HepG2 (cell line): ENCODE measurements around the gene TNNI2. TPM values are rescaled to one million over a fixed set of nuclear protein-coding genes. Genes with fewer than 3 reads are reported as not detected.
A peak's percentile ranks its signal among the peaks of the same experiment; 100 is the strongest.

Experiments used
- ADNP ChIP-seq: sonication (generic); formaldehyde crosslinking; IDR thresholded peaks from 2 replicates; pipeline ENCODE4 v1.4.0; 2020; ENCODE audit warnings: missing genetic modification reagents
- BCL6 ChIP-seq: IDR thresholded peaks from 2 replicates; pipeline ENCODE4 v1.6.1; 2016; ENCODE audit warnings: missing genetic modification reagents, missing compliant biosample characterization
- EP300 ChIP-seq, 3 experiments: sonication (generic) in 1 of 3; formaldehyde crosslinking in 1 of 3; IDR thresholded peaks; 2 replicates each; pipeline versions ENCODE4 v1.5.1 to v1.6.1; 2011 to 2020; ENCODE audit warnings: low read depth in 2 of 3, low read length in 2 of 3, borderline replicate concordance in 1 of 3, improper control_type of control experiment in 1 of 3, mild to moderate bottlenecking in 1 of 3, missing genetic modification reagents in 1 of 3, moderate library complexity in 1 of 3
- HBP1 ChIP-seq: IDR thresholded peaks from 2 replicates; pipeline ENCODE4 v1.6.1; 2016; ENCODE audit warnings: low read depth, control low read depth
- KAT7 ChIP-seq: IDR thresholded peaks from 2 replicates; pipeline ENCODE4 v1.6.1; 2018; ENCODE audit warnings: borderline replicate concordance, missing compliant biosample characterization
- KLF6 ChIP-seq: IDR thresholded peaks from 2 replicates; pipeline ENCODE4 v1.8.0; 2016; ENCODE audit warnings: missing biosample characterization, missing genetic modification reagents
- MTA3 ChIP-seq: sonication (generic); formaldehyde crosslinking; IDR thresholded peaks from 2 replicates; pipeline ENCODE4 v1.4.0; 2020; ENCODE audit warnings: missing genetic modification reagents
- NFRKB ChIP-seq: fragments of 450-650 bp; IDR thresholded peaks from 2 replicates; pipeline ENCODE4 v1.6.1; 2017
- PRDM10 ChIP-seq: sonication (generic); formaldehyde crosslinking; IDR thresholded peaks from 2 replicates; pipeline ENCODE4 v1.4.0; 2020; ENCODE audit warnings: low read depth, missing genetic modification reagents
- RAD51 ChIP-seq: fragments of 450-650 bp; IDR thresholded peaks from 2 replicates; pipeline ENCODE4 v1.6.1; 2016; ENCODE audit warnings: borderline replicate concordance
- SAFB2 ChIP-seq: sonication (generic); formaldehyde crosslinking; IDR thresholded peaks from 2 replicates; pipeline ENCODE4 v1.5.1; 2020; ENCODE audit warnings: missing genetic modification reagents, low read depth, mild to moderate bottlenecking, borderline replicate concordance
- SMYD3 ChIP-seq: sonication (generic); formaldehyde crosslinking; IDR thresholded peaks from 2 replicates; pipeline ENCODE4 v1.8.1; 2023; ENCODE audit warnings: mild to moderate bottlenecking, missing genetic modification reagents
- SPEN ChIP-seq: sonication (generic); formaldehyde crosslinking; IDR thresholded peaks from 2 replicates; pipeline ENCODE4 v1.5.1; 2020; ENCODE audit warnings: low read depth, mild to moderate bottlenecking, missing genetic modification reagents
- SRY ChIP-seq: sonication (generic); formaldehyde crosslinking; IDR thresholded peaks from 2 replicates; pipeline ENCODE4 v1.8.0; 2022; ENCODE audit warnings: mild to moderate bottlenecking, missing genetic modification reagents
- TAF15 ChIP-seq: fragments of 200-400 bp; formaldehyde crosslinking; IDR thresholded peaks from one replicate; pipeline ENCODE4 v1.6.1; 2018; ENCODE audit warnings: mild to moderate bottlenecking, low read depth, low read length; ENCODE audit not compliant: poor library complexity, severe bottlenecking
- TP53 ChIP-seq: sonication (generic); formaldehyde crosslinking; conservative IDR thresholded peaks from 2 replicates; pipeline ENCODE4 v1.4.0; 2020; ENCODE audit warnings: missing genetic modification reagents
- YEATS4 ChIP-seq: sonication (generic); formaldehyde crosslinking; IDR thresholded peaks from 2 replicates; pipeline ENCODE4 v1.4.0; 2020; ENCODE audit warnings: missing genetic modification reagents, borderline replicate concordance
- ZC3H4 ChIP-seq: sonication (generic); formaldehyde crosslinking; IDR thresholded peaks from 2 replicates; pipeline ENCODE4 v1.4.0; 2020; ENCODE audit warnings: missing genetic modification reagents, borderline replicate concordance
- ZNF34 ChIP-seq: sonication (generic); formaldehyde crosslinking; IDR thresholded peaks from 2 replicates; pipeline ENCODE4 v1.4.0; 2020; ENCODE audit warnings: mild to moderate bottlenecking, missing genetic modification reagents, borderline replicate concordance
- polyA plus RNA-seq, 8 experiments: library from polyadenylated mRNA; depleted of rRNA in 3 of 8; stranded (reverse) in 7 of 8; unstranded in 1 of 8; fragments of >200 nt; fragmentation: Illumina TruSeq in 4 of 8; extraction: Trizol in 4 of 8; gene quantifications; 2 replicates each; pipeline versions ENCODE4 v1.2.1 to v1.2.3, GENCODE V29; 2011 to 2016; ENCODE audit warnings: low read depth in 4 of 8, missing spikeins in 1 of 8, mixed read lengths in 1 of 8; ENCODE audit not compliant: insufficient read depth in 1 of 8
- total RNA-seq, 5 experiments: library from RNA; depleted of rRNA; stranded (reverse); fragments of >200 nt; fragmentation: Illumina TruSeq; extraction: Trizol; gene quantifications; 2 replicates each; pipeline ENCODE4 v1.2.3, GENCODE V29; 2016; ENCODE audit warnings: low read depth in 1 of 5
- TF ChIP-seq, protein P1 (sequence below): sonication (generic); formaldehyde crosslinking; IDR thresholded peaks from 2 replicates; pipeline ENCODE4 v1.4.0; 2020; ENCODE audit warnings: missing genetic modification reagents, mild to moderate bottlenecking, borderline replicate concordance
- TF ChIP-seq, protein P2 (sequence below): IDR thresholded peaks from 2 replicates; pipeline ENCODE4 v1.6.1; 2016; ENCODE audit warnings: missing compliant biosample characterization, missing genetic modification reagents, borderline replicate concordance

Gene TNNI2
- total and polyA plus RNA-seq, 2 of the 13 experiments (the other 11 are each of a cell fraction or from before 2014, with no cell fraction given): 7.2 to 12.0 TPM

- TF ChIP-seq BCL6 (CRISPR knock-in tag): peak; percentile 24; the same call in 1 of the 2 replicates
- no peak for TF ChIP-seq MTA3
- TF ChIP-seq, protein P1, sequence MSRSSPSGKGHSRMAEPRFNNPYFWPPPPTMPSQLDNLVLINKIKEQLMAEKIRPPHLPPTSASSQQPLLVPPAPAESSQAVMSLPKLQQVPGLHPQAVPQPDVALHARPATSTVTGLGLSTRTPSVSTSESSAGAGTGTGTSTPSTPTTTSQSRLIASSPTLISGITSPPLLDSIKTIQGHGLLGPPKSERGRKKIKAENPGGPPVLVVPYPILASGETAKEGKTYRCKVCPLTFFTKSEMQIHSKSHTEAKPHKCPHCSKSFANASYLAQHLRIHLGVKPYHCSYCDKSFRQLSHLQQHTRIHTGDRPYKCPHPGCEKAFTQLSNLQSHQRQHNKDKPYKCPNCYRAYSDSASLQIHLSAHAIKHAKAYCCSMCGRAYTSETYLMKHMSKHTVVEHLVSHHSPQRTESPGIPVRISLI (CRISPR knock-in tag): no peak
- TF ChIP-seq TP53 (CRISPR knock-in tag): no peak; the same call in 1 of the 2 replicates
- TF ChIP-seq SAFB2 (CRISPR knock-in tag): no peak; the same call in 1 of the 2 replicates
- TF ChIP-seq PRDM10 (CRISPR knock-in tag): no peak
- no peak; the same call in 1 of the 2 replicates for TF ChIP-seq SMYD3 (CRISPR knock-in tag)
- TF ChIP-seq, protein P2, sequence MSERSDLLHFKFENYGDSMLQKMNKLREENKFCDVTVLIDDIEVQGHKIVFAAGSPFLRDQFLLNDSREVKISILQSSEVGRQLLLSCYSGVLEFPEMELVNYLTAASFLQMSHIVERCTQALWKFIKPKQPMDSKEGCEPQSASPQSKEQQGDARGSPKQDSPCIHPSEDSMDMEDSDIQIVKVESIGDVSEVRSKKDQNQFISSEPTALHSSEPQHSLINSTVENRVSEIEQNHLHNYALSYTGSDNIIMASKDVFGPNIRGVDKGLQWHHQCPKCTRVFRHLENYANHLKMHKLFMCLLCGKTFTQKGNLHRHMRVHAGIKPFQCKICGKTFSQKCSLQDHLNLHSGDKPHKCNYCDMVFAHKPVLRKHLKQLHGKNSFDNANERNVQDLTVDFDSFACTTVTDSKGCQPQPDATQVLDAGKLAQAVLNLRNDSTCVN (CRISPR knock-in tag): peak; percentile 50; the same call in 1 of the 2 replicates
- no peak for TF ChIP-seq ZNF34
- TF ChIP-seq NFRKB: no peak
- TF ChIP-seq TAF15: no peak
- 0 out of 2 replicates have a peak, but pooled peaks have one; percentile 57 for TF ChIP-seq ZC3H4 (CRISPR knock-in tag)
- TF ChIP-seq SRY (CRISPR knock-in tag): peak; percentile 72; the same call in 1 of the 2 replicates
- TF ChIP-seq HBP1 (CRISPR knock-in tag): no peak
- TF ChIP-seq RAD51: no peak
- TF ChIP-seq YEATS4: no peak
- peak; percentile 50; the same call in 1 of the 2 replicates for TF ChIP-seq KLF6 (CRISPR knock-in tag)
- 0 out of 2 replicates have a peak, but pooled peaks have one; percentile 73 for TF ChIP-seq KAT7
- TF ChIP-seq ADNP (CRISPR knock-in tag): peak; percentile 78; the same call in 1 of the 2 replicates
- 0 out of 4 replicates have a peak, but pooled peaks of 1 of the 2 experiments have one; percentile 18 for TF ChIP-seq EP300 (IDR thresholded peaks at IDR 0.05; ENCODE audit: low read depth in 2 of 2, low read length in 2 of 2)
- peak; percentile 22; the same call in 1 of the 2 replicates for TF ChIP-seq EP300 (CRISPR knock-in tag; IDR thresholded peaks at IDR 0.05; ENCODE audit: borderline replicate concordance)
- peak; percentile 77 for TF ChIP-seq SPEN (CRISPR knock-in tag)
These were observed 8.2 kb upstream of the TNNI2 start (continued) for GRCh38 chr11:1830322-1831223.
